Calu3 (cell line): Measurements from ENCODE around the gene RAB5B. TPM values are rescaled to one million over a fixed set of nuclear protein-coding genes. Genes with fewer than 3 reads are reported as not detected.
A peak's percentile ranks its signal among the peaks of the same experiment; 100 is the strongest.

ENCODE experiments used
- BruUV-seq: library from RNA; stranded (reverse); fragments of 400-500 nt; replicated peaks from 2 replicates; lab custom pipeline; 2021; lab: Mats Ljungman, UMichigan
- CTCF ChIA-PET: fragments of 300-600 bp; sonication (Branson Sonifier 250); formaldehyde crosslinking; loops from one replicate; lab custom pipeline; 2022; ENCODE audit warnings: antibody characterized with exemption; lab: Charles Lee
- DNase-seq: peaks from one replicate; pipeline ENCODE4 v3.0.0; 2022
- H3K27ac Mint-ChIP-seq: one replicate; pipeline ENCODE4 v1.8.0; 2022; ENCODE audit warnings: mixed read lengths; ENCODE audit not compliant: unreplicated experiment
- H3K27me3 Mint-ChIP-seq: one replicate; pipeline ENCODE4 v1.8.0; 2022; ENCODE audit warnings: mixed read lengths; ENCODE audit not compliant: unreplicated experiment
- H3K36me3 Mint-ChIP-seq: one replicate; pipeline ENCODE4 v1.8.0; 2022; ENCODE audit warnings: mild to moderate bottlenecking, moderate library complexity, mixed read lengths; ENCODE audit not compliant: insufficient read depth, unreplicated experiment
- H3K4me1 Mint-ChIP-seq: one replicate; pipeline ENCODE4 v1.8.0; 2022; ENCODE audit warnings: mild to moderate bottlenecking, low read depth, mixed read lengths; ENCODE audit not compliant: unreplicated experiment
- H3K4me3 Mint-ChIP-seq: one replicate; pipeline ENCODE4 v1.8.0; 2022; ENCODE audit warnings: mild to moderate bottlenecking, low read depth, moderate library complexity, mixed read lengths; ENCODE audit not compliant: unreplicated experiment
- H3K9me3 Mint-ChIP-seq: one replicate; pipeline ENCODE4 v1.8.0; 2022; ENCODE audit warnings: low read depth, mixed read lengths; ENCODE audit not compliant: unreplicated experiment
- intact Hi-C: fragments of 100-400 bp; cut with micrococcal nuclease; formaldehyde crosslinking; loops from one replicate; pipeline ENCODE4 v1.10.0; 2022; ENCODE audit not compliant: unreplicated experiment
- total RNA-seq: library from RNA; stranded (reverse); gene quantifications from 2 replicates; pipeline ENCODE4 v1.2.3, GENCODE V29; 2022
- TF ChIP-seq, protein P1 (sequence below): fragments of 200-600 bp; IDR thresholded peaks from one replicate; pipeline ENCODE4 v1.8.0; 2022; ENCODE audit warnings: antibody characterized with exemption; ENCODE audit not compliant: unreplicated experiment

RAB5B gene
- total RNA-seq, 1 experiment from 2014 or later, result 91.6 TPM

DNA sequence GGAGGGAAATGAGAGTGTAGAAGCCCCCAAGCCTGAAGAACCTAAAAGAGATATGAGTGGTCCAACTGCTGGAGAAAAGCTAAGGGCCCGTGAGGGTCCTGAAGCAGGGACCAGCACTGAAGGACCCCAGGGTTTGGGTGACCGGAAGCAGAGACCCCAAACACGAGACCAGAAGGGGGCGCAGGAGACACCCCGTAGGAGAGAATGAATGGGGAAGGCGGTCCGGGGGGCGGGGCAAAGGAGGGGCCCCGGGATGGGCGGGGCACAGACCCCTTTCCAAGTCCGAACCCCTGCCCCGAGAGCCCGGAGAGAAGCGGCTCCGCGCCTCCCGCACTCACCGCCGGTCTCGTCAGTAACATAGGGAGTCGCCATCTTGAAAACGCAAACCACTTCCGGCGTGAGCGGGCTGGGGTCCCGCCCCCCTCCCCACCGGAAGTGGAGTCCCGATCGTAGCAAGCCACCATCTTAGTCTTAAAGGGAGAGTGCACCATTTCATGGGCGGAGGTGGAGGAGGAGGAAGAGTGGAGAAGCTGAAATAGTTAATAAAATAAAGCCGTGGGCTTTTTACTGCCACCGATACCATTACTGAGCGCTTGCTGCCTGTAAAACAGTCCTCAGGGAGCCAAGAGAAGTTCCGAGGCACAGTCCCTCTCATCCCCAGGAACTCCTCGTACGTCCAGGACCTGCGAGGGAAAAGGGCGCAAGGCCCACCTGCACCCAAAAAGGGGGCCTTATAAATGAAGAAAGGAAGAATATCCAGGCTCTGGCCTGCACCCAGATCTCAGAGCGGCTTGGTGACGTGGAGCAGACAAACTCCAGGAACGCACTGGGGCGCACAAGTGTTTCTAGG is 46.9 kb upstream of the RAB5B start:
- Mint-ChIP-seq H3K4me3 (peak overlapping the region; percentile 95), H3K9me3 (no peaks in the 10 kb centered on the region), H3K27ac (peak overlapping the region; percentile 95), H3K27me3 (no peaks in the 10 kb centered on the region), H3K4me1 (peaks cover 34% of the 10 kb centered on the region), H3K36me3 (peaks cover 59% of the 10 kb centered on the region)
- BruUV-seq, result TSS peak; percentile 38
- TF ChIP-seq, protein P1, sequence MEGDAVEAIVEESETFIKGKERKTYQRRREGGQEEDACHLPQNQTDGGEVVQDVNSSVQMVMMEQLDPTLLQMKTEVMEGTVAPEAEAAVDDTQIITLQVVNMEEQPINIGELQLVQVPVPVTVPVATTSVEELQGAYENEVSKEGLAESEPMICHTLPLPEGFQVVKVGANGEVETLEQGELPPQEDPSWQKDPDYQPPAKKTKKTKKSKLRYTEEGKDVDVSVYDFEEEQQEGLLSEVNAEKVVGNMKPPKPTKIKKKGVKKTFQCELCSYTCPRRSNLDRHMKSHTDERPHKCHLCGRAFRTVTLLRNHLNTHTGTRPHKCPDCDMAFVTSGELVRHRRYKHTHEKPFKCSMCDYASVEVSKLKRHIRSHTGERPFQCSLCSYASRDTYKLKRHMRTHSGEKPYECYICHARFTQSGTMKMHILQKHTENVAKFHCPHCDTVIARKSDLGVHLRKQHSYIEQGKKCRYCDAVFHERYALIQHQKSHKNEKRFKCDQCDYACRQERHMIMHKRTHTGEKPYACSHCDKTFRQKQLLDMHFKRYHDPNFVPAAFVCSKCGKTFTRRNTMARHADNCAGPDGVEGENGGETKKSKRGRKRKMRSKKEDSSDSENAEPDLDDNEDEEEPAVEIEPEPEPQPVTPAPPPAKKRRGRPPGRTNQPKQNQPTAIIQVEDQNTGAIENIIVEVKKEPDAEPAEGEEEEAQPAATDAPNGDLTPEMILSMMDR, result peak; percentile 93
- intact Hi-C loops, result loop anchor here (2.0 kb wide), 2 partner anchors 46 to 98 kb away; partner anchors contain the start of gene DNAJC14
- CTCF ChIA-PET, result interaction anchor here (0.5 to 1.4 kb wide), 13 partner anchors 11 to 1452 kb away, joined by 3 to 11 read pairs (median 5); partner anchors contain the start of genes DNAJC14, ORMDL2 and SARNP
- peak; percentile 94 for DNase-seq

- Mint-ChIP-seq H3K4me3 (peak within 1 kb of the TSS; percentile 95), H3K27me3 (no peaks in the 10 kb centered on the region), H3K36me3 (peaks cover 59% of the 10 kb centered on the region), H3K27ac (peak within 1 kb of the TSS; percentile 95), H3K9me3 (no peaks in the 10 kb centered on the region), H3K4me1 (peaks cover 34% of the 10 kb centered on the region)
- DNase-seq, result peak; percentile 74
- no TSS peak for BruUV-seq
- intact Hi-C loops, result loop anchor here (2.0 kb wide), 2 partner anchors 45 to 99 kb away; partner anchors contain the start of gene DNAJC14
- TF ChIP-seq, protein P1, result no peak
- CTCF ChIA-PET, result interaction anchor here (0.5 to 1.2 kb wide), 7 partner anchors 12 to 1451 kb away, joined by 3 to 8 read pairs (median 4); partner anchors contain the start of gene DNAJC14
Observed at GRCh38 chr12:55927588-55928502, 46.0 kb upstream of the RAB5B start, which contains the start of gene PYM1. PYM1 (minus strand) TSS chr12:55927894; CDS start chr12:55927761, 133 bp downstream.

- H3K27ac Mint-ChIP-seq, result no peak overlapping the region
- DNase-seq, result no peak
- H3K36me3 Mint-ChIP-seq, result peaks cover 53% of the 10 kb centered on the region
- TF ChIP-seq, protein P1, result no peak
- H3K4me3 Mint-ChIP-seq, result no peak overlapping the region
- no TSS peak for BruUV-seq
- intact Hi-C loops, result no loop called here
- H3K4me1 Mint-ChIP-seq, result peaks cover 34% of the 10 kb centered on the region
- H3K27me3 Mint-ChIP-seq, result no peaks in the 10 kb centered on the region
- CTCF ChIA-PET, result interaction anchor here (1.2 kb wide), 1 partner anchor 19 kb away, joined by 3 read pairs; no protein-coding TSS in a partner anchor
- no peaks in the 10 kb centered on the region for H3K9me3 Mint-ChIP-seq
Observed at GRCh38 chr12:55929306-55929791, 44.5 kb upstream of the RAB5B start.
